GM19035 (cell line): ENCODE results near the gene NTN1.

Source experiments
- ATAC-seq: cut with Tn5 transposase; IDR thresholded peaks from one replicate; pipeline ENCODE4 v1.9.1; 2021; ENCODE audit not compliant: unreplicated experiment

The NTN1 gene

DNA sequence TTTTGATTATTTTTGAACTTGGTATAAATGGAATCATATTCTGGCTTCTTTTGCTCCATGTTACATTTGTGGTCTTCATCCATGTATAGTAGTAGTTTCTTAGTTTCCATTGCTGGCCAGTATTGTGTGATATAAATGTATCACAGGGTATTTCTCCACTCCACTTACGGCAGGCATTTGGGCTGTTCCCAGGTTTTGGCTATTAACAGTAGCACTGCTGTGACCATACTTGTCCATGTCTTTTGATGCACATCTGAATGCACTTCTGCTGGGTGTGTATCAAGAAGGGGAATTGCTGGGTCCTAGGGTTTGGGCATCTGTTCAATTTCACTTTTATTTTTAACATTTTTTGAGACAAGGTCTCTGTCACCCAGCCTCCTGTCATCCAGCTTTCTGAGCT is 13.9 kb downstream of the NTN1 start:
- no peak for ATAC-seq

DNA sequence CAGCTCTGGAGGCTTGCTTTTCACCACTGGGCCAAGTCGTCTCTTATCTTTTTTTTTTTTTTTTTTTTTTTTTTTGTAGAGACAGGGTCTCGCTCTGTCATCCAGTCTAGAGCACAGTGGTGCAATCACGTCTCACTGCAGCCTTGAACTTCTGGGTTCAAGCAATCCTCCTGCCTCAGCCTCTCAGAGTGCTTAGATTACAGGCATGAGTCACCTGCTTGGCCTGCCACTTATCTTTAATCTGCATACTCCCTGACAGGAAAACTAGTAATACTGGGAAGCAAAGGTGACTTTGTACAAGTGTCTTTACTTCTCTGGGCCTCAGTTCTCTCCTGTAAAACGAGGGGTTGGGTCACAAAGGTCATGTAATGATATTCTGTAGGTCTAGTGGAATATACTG is 15.0 kb downstream of the NTN1 start:
- no peak for ATAC-seq

DNA sequence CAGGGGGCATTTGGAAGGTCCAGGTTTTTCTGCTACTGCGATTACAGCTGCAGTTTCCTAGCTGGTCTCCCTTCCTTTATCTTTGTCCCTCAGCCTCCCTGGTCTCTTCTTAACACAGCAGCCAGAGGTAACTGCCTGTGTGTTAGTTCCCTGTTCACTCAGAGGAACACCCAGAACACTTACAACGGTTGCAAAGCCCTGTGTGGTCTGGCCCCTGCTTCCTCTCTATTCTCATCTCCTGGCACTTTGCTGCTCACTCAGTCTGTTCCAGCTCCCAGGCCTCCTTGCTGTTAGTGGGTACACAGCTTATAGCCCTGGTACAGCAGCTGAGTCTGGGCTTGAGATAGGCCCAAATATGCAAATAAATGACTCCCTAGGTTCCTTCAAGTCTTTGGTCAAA is 16.4 kb downstream of the NTN1 start:
- ATAC-seq, result no peak

DNA sequence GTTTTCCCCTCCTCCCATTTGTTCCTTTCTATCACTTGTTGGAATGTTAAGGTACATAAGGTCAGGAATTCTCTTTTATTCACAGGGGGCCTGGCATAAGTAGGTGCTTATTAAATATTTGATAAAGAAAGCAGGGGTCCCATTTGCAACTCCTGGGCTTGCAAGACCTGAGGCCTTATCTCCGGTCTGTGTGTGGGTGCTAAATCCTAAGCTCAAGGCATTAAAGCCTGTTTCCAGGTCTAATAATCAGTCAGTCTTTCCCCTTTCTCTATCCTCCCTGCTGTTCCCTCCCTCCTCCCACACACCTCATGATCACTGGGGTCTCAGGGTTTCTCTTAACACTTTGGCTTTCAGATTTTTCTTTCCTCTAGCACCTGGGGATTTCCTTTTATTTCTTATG is 17.1 kb downstream of the NTN1 start:
- ATAC-seq, result no peak

DNA sequence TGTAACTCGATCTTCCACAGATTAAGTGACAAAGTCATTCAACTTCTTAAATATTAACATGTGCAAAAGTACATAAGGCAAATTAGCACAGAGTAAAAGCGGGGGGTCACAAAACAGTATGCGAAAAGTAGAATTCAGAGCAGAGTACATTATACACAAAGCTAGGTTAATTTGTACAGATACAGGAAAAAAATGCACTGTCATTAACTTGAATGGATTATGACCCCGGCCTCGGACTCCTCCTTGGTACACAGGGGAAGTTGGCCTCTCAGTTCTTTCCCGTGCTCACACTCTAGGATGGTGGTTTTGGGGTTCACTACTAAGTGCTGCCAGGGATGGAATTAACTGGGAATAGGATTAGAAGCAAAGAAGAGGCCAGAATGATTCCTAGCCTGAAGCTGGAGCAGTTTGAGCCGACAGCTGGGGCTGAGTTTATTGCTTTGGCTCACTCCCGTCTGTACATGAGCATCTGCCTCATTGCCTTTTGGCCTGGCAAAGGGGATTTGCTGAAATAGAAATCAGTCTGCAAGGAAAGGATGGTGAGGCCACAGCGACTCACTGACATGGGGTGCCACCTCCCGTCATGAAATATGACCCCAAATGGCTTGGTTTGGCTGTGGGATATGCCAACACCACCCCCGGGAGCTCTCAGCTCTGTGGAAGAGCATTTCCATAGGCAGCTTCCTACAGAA is 23.6 kb downstream of the NTN1 start:
- no peak for ATAC-seq

DNA sequence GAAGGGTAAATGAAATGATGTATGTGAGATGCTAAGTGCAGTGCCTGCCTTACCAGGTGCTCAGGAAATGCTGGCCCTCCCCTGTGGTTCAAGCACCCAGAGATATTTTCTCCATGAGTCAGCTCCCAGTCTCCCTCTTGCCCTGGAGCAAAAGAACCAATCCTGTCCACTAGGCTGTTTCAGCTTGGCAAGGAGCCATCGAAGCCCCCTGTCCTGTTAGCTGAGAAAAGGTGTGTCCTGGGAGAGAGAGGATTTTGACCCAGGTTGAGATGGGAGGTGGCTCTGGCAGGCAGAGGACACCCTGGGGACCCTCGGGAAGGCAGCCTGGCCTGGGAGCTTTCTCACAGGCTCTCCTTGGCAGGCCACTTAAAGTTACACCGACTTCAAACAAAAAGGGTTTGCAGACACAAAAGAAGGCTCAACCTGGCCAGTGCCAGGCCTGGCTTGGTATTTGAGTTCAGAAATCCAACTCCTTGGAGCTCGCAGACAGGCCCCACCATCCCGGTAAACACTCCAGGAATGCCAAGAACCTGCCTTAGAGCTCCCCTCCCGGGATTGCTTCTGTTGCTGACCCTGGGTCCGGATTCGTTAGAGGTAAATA is 29.6 kb downstream of the NTN1 start:
- no peak for ATAC-seq

DNA sequence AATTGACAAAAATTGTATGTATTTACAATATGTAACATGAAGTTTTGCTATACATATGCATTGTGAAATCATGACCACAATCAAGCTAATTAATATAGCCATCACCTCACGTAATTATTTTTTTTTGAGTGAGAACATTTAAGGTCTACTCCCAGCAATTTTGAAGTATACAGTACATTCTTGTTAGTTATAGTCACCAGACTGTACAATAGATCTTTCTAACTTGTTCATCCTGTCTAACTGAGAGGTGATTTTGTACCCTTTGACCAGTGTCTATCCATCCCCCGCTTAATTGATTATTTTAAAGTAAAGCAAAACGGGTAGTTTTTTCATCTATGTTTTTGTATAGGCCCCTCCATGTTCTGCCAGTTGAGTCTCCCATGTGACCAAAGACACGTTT is 30.3 kb downstream of the NTN1 start:
- no peak for ATAC-seq

DNA sequence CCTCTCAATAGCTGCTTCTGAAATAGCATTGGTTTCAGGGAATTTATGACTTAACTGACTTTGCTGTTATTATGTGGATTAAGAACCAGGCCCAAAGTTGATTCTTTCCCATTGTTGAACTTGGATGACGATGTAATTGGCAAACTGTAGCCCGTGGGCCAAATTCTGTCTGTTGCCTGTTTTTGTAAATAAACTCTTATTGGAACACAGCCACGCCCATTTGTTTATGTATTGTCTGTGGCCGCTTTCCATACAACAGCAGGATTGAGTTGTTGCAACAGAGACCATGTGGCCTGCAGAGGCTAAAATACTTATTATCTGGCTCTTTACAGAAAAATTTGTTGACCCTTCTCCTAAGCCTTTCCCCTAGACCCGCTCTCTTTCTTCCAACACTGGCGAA is 31.6 kb downstream of the NTN1 start:
- ATAC-seq, result no peak

DNA sequence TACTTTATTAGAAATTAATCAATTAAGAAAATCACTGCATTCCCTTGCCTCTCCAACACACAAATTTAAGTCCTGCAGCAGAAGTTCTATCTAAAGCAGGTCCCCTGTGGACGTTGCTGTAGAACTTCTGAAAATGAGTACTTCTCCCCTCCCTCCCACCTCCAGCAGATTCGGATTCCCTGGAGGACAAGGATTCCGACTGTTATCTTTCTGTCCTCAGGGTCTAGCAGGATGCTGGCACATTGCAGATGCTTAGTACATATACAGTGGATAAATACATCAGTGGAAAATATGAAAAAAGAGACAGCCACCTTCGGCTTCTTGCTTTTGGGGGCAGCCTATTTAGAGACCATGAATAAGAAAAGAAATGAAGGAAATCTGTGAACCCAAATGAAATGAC is 32.1 kb downstream of the NTN1 start:
- no peak for ATAC-seq

DNA sequence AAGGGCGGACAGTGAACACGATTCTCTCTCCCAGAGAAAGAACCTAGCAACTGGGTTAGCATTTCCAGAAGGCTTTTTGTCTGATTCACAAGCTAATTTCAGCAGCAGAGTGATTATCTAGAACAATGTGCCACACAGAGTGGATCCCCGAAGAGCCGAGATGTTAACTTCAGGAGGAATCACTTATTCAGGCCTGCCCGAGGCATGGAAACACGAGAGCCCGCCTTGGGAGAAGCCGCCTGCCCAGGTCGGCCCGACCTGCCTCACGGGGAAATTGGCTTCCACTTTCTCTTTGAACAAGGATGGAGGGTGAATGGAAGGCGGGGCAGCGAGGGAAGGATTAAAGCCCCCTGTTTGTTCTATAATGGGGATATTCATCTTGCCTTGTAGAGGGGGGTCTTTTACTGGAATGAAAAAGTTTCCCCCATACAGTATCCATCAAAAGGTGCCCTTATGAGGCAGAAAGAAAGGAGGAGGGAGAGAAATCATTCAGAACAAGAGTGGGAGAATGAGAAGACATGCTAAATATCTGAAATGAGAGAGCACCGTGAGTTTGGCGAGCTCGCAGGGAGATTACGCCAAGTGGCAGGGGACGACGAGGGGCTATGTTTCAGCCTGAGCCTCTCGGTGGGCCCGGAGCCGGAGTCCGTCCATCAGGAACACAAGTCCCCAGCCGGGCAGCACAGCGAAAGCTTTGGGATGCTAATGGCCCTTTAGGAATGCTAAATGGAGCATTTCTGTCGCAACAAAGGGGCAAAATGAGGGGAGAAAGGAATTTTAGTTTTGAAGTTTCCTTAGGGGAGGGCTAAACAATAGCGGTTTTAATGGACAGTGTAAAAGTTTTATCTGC is 33.0 kb downstream of the NTN1 start:
- no peak for ATAC-seq

DNA sequence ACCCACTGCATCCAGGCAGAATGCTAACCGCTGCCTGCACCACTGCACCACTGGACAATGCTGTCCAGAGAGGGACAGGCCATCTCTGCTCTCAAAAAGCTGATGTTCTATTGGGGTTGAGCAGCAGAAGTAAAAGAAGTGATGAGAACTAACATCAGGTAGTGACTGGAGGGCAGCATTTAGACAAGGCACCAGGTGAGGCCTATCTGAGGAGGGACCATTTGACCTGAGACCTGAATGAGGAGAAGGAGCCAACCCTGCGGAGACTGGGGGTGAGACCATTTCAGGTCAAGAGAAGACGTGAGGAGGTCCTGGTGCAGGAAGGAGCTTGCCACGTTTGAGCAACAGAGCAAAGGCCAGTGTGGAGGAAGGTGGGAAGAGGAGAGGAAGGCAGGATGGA is 34.0 kb downstream of the NTN1 start:
- no peak for ATAC-seq

DNA sequence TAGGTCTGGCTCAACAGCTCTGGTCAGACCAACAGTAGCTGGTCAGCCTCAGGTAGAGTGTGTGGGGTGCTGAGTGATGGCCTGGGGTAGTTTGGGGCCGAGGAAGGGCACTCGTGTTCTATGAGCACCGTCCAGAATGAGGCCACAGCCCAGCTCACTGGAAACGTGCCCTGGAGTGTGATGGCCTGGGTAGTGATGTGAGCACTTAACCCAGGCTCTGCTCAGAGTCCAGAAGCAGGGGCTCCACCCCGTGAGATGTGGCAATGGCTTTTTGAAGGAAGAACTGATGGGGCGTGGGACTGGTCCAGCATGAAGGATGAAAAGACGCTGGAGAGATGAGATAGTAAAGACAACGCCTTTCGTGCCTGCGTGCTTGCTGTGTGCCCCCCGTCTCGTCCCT is 35.3 kb downstream of the NTN1 start:
- no peak for ATAC-seq

DNA sequence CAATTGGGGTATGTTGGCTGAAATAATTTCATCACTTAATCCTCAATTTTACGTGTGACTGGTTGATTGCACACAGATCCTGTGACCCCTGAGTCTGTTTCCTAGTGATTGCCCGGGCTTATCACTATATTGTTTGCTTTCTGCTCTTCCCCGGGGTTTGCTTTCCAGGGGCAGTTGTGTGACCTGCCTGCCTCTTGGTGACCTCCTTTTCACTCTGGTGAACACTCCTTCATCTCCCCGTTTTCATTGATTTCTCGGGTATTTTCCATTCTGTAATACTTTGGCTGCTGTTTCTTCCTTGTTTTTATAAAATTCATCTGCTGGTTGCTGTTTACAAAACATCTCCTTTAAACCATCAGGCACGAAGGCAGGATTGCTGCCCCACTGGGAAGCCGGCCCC is 36.0 kb downstream of the NTN1 start:
- ATAC-seq, result no peak

DNA sequence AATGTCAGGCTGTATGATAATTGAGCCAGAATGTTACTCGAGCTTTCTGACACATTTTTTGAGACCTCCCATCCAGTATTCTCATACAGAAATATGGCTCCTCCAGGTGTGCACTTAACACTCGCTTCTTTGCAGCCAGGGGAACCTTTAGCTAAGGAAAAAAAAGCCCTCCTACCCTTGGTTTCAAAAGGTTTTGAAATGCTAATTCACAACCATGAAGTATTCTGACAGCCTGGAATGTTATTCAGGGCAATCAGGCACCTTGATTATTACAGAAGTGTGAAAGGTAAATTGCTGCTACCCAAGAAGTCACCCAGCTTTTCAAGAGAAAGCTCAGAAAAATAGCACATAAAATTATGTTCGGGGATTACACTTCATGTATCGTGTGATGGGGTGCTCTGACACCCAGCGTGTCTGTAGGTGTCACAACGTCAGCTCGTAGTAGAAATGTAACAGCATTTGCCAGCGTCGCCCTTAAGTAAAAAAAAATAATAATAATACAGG is 41.1 kb downstream of the NTN1 start:
- ATAC-seq, result no peak

DNA sequence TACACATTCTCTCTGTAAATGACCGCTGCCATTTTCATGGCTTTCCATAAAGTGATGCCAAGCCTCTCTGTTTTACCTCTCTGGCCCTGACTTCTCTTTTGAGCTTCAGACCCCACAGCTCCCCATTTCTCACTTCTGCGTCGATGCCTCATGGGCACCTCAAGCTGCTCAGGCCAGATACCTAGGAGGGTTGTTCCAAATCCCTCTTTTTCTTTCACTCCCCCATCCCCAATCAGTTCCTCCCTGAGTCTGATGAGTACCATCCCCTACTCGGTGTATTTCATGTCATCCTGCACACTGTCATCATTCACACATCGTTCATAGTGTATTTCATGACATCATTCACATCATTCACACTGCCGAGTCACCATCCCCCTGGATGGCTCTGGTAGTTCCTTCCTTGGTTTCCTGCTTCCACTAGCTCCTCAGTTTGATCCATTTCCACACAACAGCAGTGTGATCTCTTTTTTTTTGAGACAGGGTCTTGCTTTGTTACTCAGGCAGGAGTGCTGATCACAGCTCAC is 43.1 kb downstream of the NTN1 start:
- no peak for ATAC-seq

DNA sequence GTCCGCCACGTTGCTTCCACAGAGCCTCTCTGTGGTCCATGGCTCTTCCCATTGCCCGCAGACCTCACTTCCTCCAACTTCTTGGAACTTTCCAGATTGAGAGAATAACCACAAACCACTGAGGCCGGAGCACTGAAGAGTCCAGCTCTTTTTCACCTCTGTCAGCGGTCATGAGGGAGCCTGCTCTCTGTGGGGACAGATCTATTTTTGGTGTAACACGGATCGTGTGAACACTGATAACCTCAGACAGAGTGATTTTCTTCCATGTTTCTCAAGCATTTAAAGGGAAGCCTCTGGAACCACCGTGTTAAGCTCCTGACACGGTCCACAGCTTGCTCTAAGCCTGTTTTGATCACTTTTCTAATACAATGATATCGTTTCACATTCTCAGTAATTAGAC is 49.7 kb downstream of the NTN1 start:
- ATAC-seq, result no peak

DNA sequence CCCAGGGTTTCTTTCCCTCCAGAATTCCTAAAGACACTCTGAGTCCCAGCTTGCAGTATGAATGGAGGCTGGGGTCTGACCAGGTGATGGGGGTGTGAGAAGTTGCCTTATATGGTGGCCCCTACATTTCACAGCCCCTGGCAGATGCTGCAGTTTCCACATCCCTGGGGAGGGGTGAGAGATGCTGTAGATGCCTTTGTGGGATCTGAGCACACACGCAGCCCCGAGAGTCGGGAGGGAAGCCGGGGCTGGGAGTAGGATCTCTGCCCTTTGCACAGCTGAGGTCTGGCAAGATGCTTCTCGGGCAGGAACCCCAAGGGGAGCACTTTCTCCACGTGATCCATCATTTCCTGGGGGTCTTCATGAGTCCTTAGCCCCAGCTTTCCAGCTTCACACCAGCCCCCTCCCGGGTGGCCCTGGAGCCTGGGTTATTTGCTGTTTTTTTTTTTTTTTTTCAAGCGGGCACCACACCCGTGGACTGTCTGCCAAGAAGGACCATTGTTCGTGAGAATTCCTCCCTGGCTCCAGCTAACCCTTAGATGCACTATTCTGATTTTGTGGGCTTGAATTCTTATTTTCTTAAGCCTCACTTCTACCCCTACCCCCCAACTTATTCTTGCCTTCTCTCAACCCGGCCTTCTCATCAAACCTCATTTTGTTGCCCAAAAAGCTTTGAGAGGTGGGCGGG is 50.6 kb downstream of the NTN1 start:
- ATAC-seq, result no peak

DNA sequence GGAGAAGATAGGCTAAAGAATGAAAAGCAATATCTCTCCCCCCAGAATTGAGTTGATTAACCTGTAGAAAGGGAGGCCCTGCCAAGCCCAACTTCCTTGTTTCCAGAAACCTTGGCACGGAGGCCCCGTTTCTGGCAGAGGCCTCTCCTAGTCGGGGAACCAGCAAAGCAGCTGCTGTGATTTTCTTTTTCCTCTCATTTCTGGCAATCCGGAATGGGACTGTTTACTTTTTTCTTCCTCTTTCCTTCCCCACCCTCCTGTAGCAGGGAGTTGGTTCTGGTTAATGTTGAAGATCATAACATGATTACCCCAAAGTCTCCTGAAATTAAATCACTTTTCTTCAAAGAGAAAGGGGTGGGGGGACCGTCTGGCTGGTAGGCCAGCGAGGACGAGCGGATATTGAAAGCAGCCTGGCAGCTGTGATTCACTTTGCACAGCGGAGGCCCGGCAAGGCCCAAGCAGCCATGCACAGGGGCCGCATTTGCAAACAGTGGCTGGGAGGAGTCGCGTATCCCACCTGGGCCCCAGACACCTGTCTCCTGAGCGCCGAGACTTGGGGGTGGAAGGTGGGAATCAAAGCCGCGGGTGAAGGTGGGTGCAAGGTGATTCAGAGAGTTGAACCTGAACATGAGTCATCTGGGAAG is 51.5 kb downstream of the NTN1 start:
- ATAC-seq, result no peak

DNA sequence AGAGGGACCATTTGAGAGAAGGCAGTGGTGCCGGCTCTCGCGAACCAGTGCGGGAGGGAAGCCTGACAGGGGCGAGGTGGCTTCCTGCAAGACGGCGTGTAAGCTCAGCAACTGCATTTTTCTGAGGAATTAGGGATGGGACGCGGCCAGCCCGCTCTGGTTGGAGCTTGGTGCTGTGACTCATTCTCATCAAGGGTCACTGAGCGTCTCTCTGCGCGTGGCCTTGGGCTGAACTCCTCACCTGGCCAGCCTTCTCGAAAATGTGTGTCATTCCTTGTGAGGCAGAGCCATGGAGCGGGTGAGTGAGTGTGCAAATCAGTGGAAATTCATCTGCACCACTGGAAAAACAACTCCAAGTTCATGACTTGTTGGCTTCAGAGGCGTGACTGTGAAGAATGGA is 52.8 kb downstream of the NTN1 start:
- ATAC-seq, result no peak

DNA sequence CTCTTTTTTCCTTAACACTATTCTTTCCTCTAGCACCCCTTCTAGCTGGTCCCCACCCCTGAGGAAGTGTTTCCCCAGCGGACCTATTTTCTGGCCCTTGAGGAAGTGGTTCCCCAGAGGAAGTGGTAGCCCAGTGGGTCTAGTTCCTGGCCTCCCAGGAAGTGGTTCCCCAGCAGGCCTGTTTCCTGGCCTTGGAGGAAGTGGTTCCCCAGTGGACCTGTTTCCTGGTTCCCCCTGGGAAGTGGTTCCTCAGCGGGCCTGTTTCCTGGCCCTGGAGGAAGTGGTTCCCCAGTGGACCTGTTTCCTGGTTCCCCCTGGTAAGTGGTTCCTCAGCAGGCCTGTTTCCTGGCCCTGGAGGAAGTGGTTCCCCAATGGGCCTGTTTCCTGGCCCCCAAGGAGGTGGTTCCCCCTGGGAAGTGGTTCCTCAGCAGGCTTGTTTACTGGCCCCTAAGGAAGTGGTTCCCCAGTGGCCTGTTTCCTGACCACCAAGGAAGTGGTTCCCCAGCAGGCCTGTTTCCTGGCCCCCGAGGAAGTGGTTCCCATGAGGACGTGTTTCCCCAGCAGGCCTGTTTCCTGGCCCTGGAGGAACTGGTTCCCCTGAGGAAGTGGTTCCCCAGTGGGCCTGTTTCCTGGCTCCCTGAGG is 58.3 kb downstream of the NTN1 start:
- no peak for ATAC-seq
